Right lobe of liver (tissue), 6 donors: Measurements from ENCODE around the gene TMEM269. TPM values are rescaled to one million over a fixed set of nuclear protein-coding genes. Genes with fewer than 3 reads are reported as not detected.
"Not testable (repeated sequence)": the region's sequence is repeated elsewhere in the genome, so short reads cannot be mapped to it uniquely, and the experiment has no call there.

ENCODE experiments used
- ATAC-seq, 4 donors: fragments of 200-7000 bp; cut with Tn5 transposase; one replicate each; pipeline ENCODE4 v1.9.1; 2020; ENCODE audit warnings: mild to moderate bottlenecking in 4 of 4, moderate library complexity in 4 of 4
- DNase-seq, 3 donors: peaks; one replicate each; pipeline ENCODE4 v3.0.0-alpha.2; 2020
- H3K27ac ChIP-seq, 3 donors: fragments of 200-600 bp; one replicate each; pipeline ENCODE4 v1.8.0; 2022
- H3K27me3 ChIP-seq, 2 donors: fragments of 200-600 bp; one replicate each; pipeline ENCODE4 v1.8.0; 2022
- H3K36me3 ChIP-seq, 4 donors: fragments of 200-600 bp; sonication (generic) in 1 of 4; one replicate each; pipeline versions ENCODE4 v1.5.1 to v1.8.0; 2017 to 2022; ENCODE audit warnings: control low read depth in 1 of 4
- H3K4me1 ChIP-seq, 4 donors: fragments of 200-600 bp; sonication (generic) in 1 of 4; one replicate each; pipeline versions ENCODE4 v1.5.1 to v1.8.0; 2017 to 2022; ENCODE audit warnings: control low read depth in 1 of 4
- H3K4me3 ChIP-seq, 3 donors: fragments of 200-600 bp; one replicate each; pipeline ENCODE4 v1.8.0; 2022
- H3K9me3 ChIP-seq, 4 donors: fragments of 200-600 bp; sonication (generic) in 1 of 4; one replicate each; pipeline versions ENCODE4 v1.5.1 to v1.8.0; 2017 to 2022; ENCODE audit warnings: control low read depth in 1 of 4
- POLR2A ChIP-seq: fragments of 450-650 bp; IDR thresholded peaks from one replicate; pipeline ENCODE4 v1.6.1; 2017; ENCODE audit warnings: antibody characterized with exemption, mild to moderate bottlenecking
- WGBS: methylation state at CpG from one replicate; pipeline ENCODE4 v1.1.6; 2018; ENCODE audit warnings: low coverage, low lambda C conversion rate; ENCODE audit not compliant: insufficient coverage; ENCODE audit errors: missing lambda C conversion rate; 5-methylcytosine and 5-hydroxymethylcytosine counted together
- intact Hi-C, 2 donors: fragments of 100-400 bp; cut with DNase I; formaldehyde crosslinking; loops; one replicate each; pipeline versions ENCODE4 v1.11.2 to v1.14.1; 2022
- total RNA-seq, 6 experiments: library from RNA; depleted of rRNA in 2 of 6; stranded (reverse); fragments of >200 nt in 2 of 6; fragmentation: NEBNext Ultra II Directional in 3 of 6; extraction: Animal tissue kit (Norgen Biotek cat#: 25700) in 3 of 6; gene quantifications; one replicate each; pipeline versions ENCODE4 v1.1.0 to v1.2.4, GENCODE V29; 2016 to 2023
- TF ChIP-seq, protein P1 (sequence below), 4 donors: fragments of 200-600 bp in 3 of 4; fragments of 450-650 bp in 1 of 4; IDR thresholded peaks; one replicate each; pipeline versions ENCODE4 v1.5.1 to v1.8.0; 2016 to 2022; ENCODE audit warnings: antibody characterized with exemption in 4 of 4, mild to moderate bottlenecking in 2 of 4
- donor health status: DM: no; HTN: yes; CAD: no.
- donor health status: DM: no; HTN: no; CAD: no.
- donor health status: DM: no; HTN: no; CAD: no.
- donor health status: DM: no; HTN: yes; CAD: no.
- donor health status: DM: no; HTN: yes; CAD: no.

Gene TMEM269
- total RNA-seq, 6 experiments from 2014 or later: 0.07 TPM; not detected in 5

DNA sequence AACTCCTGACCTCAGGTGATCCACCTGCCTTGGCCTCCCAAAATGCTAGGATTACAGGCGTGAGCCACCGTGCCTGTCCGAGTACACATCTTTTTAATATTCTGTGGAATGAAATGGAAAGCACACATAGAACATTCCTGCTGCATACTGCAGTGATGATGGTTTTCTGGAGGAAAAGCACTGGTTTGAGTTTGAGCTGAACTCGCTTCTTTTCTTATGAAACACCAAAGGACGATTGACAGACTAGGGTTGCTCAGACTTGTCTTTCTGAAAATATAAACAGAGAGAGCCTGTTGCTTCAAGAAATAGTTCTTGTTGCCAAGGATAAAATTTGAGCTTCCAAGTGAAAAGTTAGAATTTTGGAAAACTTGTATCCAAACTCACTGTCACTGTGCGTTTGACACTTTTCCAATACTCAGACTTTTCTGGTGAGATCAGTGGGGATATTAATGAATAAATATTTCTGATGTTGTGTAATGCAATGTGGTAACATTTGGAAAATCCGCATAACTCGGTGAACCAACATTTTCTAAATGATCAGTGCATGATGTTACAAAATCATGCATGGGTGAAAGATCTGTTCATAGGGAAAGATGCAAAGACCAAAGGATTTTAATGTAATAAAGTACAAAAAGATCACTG, 17.2 kb downstream of the TMEM269 start:
- Histone ChIP-seq H3K36me3 (no peaks in the 10 kb centered on the region), H3K27me3 (no peaks in the 10 kb centered on the region), H3K4me3 (no peak overlapping the region), H3K27ac (no peak overlapping the region), H3K9me3 (no peaks in the 10 kb centered on the region), H3K4me1 (no peaks in the 10 kb centered on the region)
- WGBS: 64% methylated on average over 6 of the region's 8 CpGs
- DNase-seq (no peak), ATAC-seq (no peak)
- intact Hi-C loops: no loop called here
- no peak for TF ChIP-seq POLR2A
- TF ChIP-seq, protein P1, sequence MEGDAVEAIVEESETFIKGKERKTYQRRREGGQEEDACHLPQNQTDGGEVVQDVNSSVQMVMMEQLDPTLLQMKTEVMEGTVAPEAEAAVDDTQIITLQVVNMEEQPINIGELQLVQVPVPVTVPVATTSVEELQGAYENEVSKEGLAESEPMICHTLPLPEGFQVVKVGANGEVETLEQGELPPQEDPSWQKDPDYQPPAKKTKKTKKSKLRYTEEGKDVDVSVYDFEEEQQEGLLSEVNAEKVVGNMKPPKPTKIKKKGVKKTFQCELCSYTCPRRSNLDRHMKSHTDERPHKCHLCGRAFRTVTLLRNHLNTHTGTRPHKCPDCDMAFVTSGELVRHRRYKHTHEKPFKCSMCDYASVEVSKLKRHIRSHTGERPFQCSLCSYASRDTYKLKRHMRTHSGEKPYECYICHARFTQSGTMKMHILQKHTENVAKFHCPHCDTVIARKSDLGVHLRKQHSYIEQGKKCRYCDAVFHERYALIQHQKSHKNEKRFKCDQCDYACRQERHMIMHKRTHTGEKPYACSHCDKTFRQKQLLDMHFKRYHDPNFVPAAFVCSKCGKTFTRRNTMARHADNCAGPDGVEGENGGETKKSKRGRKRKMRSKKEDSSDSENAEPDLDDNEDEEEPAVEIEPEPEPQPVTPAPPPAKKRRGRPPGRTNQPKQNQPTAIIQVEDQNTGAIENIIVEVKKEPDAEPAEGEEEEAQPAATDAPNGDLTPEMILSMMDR (IDR thresholded peaks at IDR 0.05): no peak

DNA sequence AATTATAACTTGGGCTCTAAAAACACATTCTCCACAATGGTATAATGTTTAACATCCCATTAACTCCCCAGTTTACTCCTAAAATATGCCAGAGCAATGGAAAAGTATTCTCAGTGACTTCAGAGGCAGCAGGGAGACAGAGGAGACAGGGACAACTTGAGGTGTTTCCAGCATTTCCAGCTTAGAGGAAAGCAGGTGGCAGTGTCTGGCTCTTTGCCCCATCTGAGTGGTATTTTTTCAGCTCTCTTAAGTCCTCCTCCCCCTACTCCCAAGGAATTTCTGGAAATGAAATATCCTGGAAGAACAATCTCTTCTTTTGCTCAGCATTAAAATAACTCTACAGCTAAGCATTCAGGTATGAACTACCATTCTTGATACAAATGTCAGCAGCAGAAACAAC, 21.4 kb downstream of the TMEM269 start:
- no peak overlapping the region for H3K27ac ChIP-seq
- no peaks in the 10 kb centered on the region for H3K9me3 ChIP-seq
- TF ChIP-seq, protein P1 (IDR thresholded peaks at IDR 0.05): no peak
- TF ChIP-seq POLR2A: no peak
- no peak overlapping the region for H3K4me3 ChIP-seq
- DNase-seq (no peak), ATAC-seq (no peak)
- H3K27me3 ChIP-seq: no peaks in the 10 kb centered on the region
- no peaks in the 10 kb centered on the region for H3K36me3 ChIP-seq
- intact Hi-C loops: no loop called here
- no peaks in the 10 kb centered on the region for H3K4me1 ChIP-seq

- TF ChIP-seq, protein P1 (IDR thresholded peaks at IDR 0.05): no peak
- no peak for TF ChIP-seq POLR2A
- WGBS: 72% methylated on average over 4 of the region's 5 CpGs
- no peaks in the 10 kb centered on the region for H3K36me3 ChIP-seq
- H3K27ac ChIP-seq: no peak overlapping the region
- H3K27me3 ChIP-seq: no peaks in the 10 kb centered on the region
- H3K4me3 ChIP-seq: no peak overlapping the region
- DNase-seq: no peak
- intact Hi-C loops: no loop called here
- no peaks in the 10 kb centered on the region for H3K4me1 ChIP-seq
- H3K9me3 ChIP-seq: no peaks in the 10 kb centered on the region
- no peak for ATAC-seq
Measured at GRCh38 chr1:42806593-42806992, 21.8 kb downstream of the TMEM269 start.

DNA sequence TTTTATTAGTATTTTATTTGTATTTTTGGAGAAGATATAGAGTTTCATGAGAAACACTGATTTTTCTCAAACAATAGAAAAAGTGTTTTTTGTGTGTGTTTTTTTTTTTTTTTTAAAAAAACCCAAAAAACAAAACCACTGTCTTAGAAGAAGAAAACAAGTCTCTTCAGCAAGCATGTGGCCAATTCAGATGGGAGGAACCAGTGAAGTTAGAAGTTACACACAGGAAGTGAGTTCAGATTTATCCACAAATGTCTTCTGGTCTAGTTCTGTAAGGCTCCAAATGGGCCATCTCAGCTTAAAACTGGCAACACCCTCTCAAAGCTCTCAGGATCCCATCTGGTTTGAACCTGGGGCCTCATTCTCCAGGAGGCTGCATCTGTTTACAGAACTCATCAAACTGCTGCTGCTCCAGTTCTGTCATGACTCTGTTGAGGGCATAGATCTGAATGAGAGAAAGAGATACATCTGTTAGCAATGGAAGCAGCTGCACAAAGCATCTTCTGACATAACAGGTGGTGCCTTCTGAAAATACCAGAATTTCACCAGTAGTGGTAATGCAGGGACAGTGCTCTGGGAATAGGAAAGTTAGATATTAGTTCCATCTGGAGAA, 22.4 kb downstream of the TMEM269 start:
- no peak for ATAC-seq
- Histone ChIP-seq H3K4me3 (no peak overlapping the region), H3K27me3 (no peaks in the 10 kb centered on the region), H3K9me3 (no peaks in the 10 kb centered on the region), H3K36me3 (no peaks in the 10 kb centered on the region), H3K4me1 (no peaks in the 10 kb centered on the region), H3K27ac (no peak overlapping the region)
- TF ChIP-seq POLR2A: no peak
- TF ChIP-seq, protein P1 (IDR thresholded peaks at IDR 0.05): no peak
- intact Hi-C loops: no loop called here
- DNase-seq: no peak

- peaks cover 0 to 25% (median 11%) of the 10 kb centered on the region in 4 donors for H3K4me1 ChIP-seq
- ATAC-seq, H3K27me3 ChIP-seq, H3K4me3 ChIP-seq, intact Hi-C loops, H3K36me3 ChIP-seq, H3K27ac ChIP-seq, DNase-seq, H3K9me3 ChIP-seq: not testable (repeated sequence)
- 100% methylated on average over 2 of the region's 3 CpGs for WGBS
Measured at GRCh38 chr1:42814815-42815214, 30.0 kb downstream of the TMEM269 start.
